ENCODE results near the gene CRACDL.

Gene CRACDL

DNA sequence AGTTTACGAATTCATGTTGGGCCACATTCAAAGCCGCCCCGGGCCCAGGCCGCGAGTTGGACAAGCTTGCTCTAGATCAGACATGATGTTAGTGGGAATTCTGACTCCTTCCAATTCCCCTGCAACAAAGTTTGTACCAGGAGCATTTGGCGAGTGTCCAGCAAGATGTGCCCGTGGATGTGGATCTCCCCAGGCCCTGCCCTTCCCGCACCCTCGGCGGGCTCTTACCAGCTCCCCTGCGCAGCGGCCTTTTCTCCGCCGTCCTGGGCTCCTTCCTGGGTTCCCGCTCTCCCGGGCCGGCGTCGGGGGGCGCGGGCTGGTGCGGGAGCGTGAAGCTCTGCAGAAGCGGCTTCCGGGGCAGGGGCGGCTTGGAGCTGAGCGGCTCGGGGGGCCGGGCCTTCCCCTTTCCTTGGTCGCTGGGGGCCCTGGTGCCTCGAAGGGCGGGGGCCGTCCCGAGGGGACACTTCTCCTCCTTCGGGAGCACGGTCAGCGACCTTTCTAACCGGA, 114.3 kb downstream of the CRACDL start:
- DNase-seq, result no peak

DNA sequence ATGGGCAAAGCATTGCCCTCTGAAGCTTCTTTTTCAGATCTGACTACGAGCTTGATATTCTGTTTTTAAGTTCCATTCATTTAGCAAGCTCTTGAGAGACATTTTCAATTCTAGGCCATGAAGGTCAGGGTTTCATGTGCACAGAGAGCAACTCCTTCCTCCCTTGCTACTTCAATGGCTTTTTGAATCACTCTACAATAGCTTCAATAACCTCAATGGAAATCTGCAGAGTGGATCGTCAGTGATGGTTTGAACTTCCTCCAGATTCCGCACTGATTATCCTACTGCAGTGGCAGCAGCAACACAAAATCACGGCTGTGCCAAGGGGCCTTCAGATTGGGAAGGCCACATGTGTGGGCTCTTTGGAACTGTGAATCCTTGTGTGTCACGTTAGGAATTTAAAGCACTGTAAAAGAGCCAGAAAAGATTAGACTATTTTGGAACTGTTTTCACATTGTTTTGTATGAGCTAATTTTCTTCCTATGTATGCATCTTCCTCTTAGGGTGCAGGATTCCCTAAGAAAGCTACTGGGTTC, 116.7 kb downstream of the CRACDL start:
- DNase-seq, result no peak

DNA sequence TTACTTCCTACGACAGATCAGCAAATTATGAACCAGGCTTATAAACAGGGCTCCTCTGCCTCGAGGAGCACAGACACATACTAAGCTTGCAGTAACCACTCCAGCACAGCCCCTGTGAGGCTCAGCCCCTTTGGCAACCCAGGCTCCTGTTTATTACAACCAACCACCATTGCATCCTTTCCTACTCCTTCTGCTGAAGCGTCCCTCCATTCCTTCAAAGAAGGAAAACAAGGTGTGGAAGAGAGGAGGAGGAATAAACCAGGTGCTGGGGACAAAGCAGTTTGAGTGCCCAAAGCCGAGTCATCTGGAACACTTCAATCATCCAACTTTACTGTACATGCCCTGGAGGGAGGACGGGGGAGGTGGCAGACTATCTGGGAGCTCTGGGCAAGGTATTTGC, 117.9 kb downstream of the CRACDL start:
- DNase-seq, result no peak

DNA sequence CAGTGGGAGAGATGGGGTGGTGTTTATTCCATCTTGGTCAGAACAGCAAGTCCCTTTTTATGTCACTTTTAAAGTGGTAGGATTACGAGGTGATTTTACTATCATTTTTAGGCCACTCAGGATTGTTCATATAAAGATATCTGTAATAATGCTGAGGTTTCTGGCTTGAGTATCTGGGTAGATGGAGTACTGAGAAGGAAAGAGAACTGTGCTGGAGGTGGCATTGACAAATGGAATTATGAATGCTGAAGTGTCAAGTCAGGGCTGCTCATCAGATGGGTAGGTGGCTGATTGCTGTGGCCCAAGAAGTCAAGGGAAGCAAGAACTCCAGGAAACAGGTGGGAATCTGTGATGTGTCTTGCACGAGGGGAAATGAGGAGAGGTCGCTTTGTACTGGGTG, 119.7 kb downstream of the CRACDL start:
- no peak for DNase-seq

DNA sequence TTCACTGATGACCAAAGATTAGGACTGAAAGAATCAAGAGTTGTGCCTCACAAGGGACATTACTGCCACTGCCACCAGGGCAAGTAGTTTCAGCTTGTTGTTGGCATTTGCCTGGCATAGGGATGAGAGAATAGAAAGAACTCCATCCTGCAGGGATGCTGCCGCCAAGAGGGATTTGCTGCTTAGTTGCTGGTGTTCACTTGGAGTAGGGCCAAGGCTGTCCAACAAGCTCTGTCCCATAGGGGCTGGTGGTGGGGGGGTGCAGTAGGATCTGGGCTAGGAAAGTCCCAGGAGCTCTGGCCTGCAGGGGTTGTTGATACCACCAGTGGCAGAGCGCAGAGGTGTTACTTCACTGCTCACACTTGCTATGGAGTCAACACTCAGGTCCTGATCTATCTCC, 120.2 kb downstream of the CRACDL start:
- no peak for DNase-seq

DNA sequence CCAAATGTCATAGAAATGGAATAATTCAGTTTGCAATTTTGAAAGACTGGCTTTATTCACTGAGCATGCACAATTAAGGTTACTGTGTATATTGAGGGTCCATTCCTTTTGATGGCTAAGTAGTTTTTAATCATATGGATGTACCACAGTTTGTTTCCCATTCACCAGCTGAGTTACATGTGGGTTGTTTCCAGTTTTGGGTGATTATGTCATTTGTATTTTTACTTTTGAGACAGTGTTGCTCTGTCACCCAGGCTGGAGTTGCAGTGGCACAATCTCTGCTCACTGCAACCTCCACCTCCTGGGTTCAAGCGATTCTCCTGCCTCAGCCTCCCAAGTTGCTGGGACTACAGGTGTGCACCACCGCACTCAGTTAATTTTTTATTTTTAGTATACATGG, 124.3 kb downstream of the CRACDL start:
- DNase-seq, result no peak

DNA sequence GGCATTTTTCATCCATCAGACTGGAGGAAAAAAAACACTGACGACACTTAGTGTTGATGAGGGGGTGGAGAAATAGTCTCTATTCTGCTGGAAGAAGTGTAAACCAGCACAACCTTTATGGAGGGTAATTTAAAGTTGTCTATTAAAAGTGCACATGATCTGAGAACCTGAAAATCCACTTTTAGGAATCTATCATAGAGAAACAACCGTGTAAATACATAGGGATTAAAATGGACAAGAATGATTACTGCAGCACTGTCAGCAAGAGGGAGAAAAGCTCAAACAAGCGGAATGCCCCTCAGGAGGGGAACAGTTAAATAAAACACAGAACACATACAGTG, 125.5 kb downstream of the CRACDL start:
- DNase-seq, result no peak

DNA sequence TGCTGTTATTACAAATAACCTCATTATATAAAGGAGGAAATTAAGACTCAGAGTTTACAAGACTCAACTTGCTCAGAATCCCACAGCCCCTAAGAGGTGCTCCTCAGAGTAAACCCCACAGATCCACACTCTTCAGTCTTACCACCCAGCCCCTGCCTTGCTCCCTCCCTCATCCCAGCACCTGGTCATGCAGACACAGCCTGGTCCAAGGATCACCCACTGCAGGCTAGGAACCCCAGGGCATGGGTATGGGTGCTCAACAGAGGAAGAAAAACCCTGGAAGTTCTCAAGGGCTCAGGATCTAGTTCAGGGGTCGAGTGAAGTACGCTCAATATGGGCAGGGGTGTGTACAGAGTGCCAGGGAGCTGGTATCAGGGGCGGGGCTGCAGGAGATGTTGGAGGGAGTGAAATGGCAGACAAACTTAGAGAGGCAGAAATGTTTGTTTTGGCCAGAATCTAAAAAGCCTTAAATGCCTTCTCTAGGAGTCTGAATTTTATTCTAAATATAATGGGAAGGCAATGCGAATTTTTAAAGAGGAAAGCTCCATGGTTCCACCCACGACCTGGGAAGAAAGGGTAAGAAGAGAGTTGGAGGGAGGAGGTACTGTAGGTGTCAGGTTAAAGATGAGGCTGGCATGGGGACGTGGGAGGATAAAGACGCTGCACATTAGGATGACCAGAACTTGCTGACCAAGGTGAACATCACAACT, 126.0 kb downstream of the CRACDL start:
- DNase-seq, result no peak

DNA sequence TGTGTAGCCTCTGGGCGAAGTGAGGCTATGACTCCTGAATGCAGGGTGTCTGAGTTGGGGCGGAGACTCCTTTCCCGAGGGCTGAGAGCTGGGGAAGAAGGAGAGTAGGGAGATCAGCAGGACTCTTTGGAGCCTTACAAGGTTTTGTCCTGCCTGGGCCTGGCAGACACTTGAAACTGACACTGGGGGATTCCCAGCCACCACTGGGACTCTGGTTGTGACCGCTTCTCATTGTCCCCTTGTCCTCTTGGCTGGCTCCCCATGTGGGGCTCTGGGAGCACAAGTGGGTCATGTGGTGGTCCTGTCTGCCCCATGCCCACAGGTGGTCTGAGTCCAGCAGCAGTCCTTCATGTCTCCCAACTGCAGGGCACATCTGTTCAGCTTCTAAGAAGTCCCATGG, 126.9 kb downstream of the CRACDL start:
- DNase-seq, result no peak

DNA sequence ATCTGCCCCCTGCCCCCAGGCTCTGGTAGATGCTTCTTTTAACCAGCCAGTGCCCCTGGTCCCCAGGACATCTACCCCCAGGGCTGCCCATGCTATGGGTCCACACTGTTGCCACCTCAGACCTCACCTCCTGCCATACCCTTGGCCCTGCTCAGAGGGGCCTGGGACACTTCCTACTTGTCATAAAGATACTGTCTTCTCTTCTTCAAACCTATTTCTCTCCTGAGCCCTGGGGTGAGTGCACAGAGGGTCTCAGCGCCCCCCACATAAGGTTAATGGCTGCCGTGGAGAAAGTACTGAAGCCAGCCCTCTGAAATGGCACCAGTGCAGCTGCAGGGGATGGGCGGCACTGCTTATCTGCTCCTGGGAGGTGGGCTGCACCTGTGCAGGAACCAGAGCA, 127.5 kb downstream of the CRACDL start:
- no peak for DNase-seq

DNA sequence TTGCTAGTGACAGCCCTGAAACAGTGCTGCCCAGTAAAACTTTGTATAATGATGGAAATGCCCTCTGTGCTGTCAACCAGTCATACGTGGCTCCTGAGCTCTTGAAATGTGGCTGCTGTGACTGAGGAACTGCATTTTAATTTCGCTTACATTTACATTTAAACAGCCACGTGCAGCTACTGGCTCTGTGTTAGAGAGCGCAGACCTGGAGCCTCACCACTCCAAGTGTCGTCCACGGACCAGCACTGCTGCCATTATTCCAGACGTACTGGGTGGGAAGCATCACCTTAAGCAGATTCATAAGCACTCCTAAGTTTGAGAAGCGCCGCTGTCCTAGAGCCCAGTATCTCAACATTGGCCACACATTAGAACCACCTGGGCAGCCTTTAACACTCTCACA, 128.1 kb downstream of the CRACDL start:
- no peak for DNase-seq

DNA sequence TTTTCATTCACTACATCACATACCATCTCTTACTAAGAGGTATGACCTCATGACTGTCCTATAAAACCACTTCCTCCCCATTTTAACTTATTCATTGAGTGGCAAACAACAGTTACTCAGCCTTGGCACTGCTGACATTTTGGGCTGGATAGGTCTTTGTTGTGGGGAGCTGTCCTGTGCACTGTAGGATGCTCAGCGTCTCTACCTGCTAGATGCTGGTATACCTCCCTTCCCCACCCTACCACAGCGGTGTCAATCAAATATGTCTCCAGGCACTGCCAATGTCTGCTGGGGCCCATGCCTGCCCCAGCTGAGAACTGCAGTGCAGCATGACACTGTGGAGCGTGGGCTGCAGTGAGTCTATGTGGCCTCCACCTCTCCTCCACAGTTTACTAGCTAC, 128.8 kb downstream of the CRACDL start:
- DNase-seq, result no peak

DNA sequence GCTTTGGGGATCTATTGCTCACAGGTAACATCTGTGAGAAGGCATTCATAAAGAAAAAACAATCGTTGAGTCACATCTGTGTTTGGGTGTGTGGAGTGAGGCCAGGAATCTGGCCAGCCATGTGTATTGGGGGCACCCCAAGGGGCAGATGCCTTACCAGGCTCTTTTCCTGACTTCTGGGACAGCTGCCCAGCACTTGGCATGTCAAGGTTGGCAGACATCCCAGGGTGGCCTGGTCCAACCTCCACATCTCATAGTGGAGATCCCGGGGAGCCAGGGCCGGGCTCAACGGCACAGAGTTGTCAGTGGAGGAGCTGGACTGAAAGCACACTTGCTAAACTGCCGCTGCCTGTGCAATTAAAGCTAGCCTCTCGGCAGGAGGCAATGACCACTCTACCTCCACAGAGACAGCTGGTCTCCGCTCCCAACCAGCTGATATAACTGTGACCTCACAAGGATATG, 129.8 kb downstream of the CRACDL start:
- DNase-seq, result peak; percentile 85

DNA sequence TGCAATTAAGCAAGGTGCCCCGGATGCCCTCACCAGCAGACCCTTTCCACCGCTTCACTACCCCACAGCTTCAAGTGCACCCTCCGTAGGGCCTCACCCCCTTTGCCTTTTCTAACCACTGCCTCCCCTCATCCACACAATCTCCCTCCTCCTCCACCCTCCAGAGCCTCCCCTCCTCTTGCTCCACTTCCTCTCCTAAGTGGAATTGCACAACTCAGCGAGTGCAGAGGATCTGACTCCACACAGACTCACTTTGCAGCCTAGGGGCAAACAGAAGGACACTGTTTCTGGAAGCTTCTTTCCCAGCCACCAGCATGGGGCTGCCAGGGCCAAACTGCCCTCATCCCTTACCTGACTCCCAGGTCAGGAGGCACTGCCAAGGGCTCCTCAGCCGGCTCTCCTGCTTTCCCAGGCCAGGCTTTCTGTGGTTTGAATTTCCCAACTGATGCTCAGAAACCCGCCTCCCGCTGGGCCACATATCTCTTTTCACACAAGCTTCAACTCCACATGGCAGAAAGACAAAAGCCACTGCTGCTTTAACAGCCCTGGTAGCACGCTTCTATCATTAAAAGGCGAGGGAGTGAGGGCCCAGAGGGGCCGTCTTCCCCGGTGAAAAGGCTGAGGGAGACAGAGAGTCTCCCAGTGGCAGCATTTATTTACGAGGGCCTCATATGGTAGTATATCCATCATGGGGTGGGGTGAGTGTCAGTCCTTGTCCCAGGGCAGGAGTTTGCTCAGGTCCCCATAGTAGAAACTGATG, 130.4 kb downstream of the CRACDL start:
- no peak for DNase-seq

DNA sequence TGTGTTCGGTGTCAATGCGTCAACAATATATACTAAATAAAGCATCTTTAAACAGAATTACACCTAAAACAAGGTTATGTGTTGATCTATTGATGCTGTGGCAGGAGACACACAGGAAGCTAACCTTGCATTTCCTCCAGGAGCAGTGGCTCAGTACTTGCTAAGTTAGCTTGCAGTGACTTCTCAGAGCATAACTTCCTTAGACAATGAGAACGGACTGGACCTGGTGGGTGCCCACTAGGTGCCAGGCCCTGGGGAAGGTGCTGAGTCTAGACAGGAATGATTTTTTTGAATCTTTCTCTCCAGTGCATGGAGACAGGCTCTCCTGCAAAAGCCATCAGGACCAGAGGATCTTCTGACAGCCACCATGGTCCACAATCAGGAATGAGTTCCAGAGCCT, 131.3 kb downstream of the CRACDL start:
- DNase-seq, result no peak

DNA sequence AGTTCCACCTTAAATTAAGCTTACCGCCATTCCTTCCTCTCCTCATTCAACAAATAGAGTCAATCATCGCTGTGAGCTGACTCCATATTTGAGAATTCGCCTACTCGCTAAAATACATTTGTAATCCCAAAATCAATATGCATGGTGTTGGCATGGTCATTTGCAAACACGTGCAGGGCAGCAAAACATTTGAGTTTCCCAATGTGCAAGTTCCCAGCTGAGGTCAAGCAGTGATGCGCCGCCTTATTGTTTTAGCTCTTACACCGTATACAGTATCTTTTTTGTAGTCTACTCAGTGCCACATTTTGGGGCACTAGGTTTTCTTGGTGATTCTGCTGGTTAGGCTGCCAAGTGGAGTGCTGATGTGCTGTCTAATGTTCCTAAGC, 131.8 kb downstream of the CRACDL start:
- DNase-seq, result no peak

DNA sequence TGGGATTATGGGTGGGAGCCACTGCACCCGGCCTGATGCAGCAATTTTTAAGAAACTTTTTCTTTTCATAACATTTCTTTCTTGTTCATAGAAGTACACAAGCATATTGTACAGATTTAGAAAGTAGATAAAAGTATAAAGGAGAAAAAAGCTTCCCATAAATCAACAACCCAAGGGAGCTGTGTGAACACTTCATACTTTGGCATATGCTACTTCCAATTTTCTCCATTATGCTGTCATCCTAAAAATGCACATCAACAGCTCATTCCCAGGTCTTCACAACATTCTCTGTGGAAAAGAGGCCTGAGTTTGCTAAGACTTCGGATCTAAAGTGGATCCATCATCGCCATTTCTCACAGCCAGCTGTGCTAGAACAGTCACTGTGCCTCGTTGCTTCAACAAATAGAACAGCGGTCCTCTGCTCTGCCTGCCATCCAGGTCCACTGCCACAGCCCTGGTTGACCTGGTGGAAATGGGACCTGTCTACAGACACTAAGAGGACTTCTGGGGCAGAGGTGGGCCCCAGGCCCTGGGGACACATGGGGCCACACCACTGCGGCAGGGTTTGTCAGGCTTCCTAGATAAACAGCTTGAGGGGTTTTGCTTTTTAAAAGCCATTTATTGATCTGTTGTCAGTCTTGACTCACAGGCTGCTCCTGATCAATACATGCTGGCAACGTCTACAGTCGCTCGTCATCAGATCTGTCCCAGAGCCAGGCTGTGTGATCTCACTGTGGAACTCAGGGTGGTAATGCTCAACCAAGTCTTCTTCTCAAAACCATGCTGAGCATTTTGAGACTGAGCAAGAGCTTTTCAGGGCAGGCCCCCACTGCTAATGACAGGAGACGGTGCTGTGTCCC, 132.4 kb downstream of the CRACDL start:
- DNase-seq, result no peak

DNA sequence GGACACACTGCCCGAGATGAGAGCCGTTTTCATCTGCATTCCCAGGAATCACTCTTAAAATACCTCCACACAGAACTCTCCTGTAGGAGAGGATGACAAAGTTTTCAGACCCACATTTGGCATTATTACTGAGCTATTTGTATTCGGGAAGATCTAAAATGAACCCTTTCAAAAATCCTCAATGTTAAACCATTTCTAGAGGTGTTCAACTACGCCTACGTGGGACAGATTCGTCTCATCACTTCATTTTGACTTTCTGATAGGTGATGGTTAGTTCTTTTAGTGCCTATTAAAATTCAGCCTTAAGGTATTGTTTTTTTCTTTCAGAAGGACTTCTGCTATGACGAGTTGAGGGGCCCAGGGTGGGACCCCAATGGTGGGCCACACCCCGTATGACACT, 133.7 kb downstream of the CRACDL start:
- DNase-seq, result no peak

DNA sequence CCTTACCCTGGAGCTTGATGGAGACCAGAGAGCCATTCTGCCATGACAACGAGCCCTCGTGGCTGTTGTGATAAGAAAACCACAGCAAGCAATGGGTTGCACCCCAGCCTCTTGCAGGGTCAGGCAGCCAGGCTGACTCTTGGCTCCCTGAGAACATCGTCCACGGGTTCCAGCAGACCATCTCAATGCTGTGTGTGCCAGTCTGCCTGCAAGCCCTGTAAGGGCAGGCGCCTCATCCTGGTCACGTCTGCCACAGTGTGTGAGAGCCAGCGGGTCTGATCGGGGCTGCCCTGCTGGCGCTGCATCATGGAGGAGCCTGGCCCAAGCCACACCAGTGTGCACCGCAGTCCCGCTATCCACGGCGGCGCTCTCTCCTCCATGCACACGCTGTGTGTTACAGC, 134.1 kb downstream of the CRACDL start:
- DNase-seq, result no peak

DNA sequence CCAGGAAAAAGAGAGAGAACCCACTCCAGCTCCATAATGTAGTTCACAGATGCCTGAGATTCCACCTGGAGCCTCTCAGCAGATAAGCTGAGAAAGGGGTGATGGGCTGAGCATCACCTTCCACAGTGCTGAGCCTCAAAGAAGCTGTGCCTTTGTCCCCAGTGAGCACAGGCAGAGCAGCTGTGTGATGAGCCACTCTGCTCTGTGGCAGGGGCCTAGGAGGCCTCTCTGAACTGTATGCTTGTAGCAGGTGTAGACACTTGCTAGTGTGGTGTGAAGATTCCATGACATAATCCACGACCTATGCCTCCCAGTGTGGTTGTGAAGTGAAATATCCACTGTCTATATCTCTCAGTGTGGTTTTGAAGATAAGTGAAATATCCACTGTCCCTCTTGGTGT, 134.7 kb downstream of the CRACDL start:
- no peak for DNase-seq

DNA sequence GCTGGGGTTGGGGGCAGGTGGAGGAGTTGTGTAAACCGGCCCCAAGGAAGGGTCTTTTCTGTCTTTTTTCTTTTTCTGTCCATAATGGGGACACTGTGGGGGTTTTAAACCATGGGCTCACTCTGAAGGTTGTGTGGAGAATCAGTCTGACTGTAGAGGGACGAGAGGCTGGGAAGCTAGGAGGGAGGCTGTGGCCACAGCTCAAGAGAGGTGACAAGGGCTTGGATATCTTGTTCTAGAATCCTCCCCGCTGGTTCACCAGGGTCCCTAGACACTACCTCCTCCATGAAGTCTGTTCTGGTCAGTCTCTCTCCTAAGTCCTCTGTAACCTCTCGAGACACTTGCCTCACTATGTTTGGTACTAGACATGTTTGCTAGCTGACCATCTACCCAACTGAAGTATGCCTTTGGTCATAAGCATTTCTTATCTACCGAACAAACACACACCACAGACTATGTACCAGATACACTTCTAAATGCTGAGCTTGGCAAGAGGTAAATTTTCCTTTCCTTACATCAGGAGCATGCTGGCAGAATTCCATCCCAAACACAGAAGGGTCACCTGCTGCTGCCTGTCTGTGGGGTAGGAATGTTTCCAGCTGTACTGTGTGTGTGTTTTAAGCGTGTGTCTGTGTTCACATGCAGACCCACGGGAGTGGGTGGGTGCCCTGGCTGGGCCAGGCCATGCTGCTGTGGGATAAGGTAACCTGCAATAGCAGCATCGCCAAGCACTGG, 135.5 kb downstream of the CRACDL start:
- no peak for DNase-seq
